ENCODE measurements around the gene SCP2. TPM values are rescaled to one million over a fixed set of nuclear protein-coding genes. Genes with fewer than 3 reads are reported as not detected.

The SCP2 gene
- total RNA-seq, 2 experiments from 2014 or later: 22.7 to 27.0 TPM

DNA sequence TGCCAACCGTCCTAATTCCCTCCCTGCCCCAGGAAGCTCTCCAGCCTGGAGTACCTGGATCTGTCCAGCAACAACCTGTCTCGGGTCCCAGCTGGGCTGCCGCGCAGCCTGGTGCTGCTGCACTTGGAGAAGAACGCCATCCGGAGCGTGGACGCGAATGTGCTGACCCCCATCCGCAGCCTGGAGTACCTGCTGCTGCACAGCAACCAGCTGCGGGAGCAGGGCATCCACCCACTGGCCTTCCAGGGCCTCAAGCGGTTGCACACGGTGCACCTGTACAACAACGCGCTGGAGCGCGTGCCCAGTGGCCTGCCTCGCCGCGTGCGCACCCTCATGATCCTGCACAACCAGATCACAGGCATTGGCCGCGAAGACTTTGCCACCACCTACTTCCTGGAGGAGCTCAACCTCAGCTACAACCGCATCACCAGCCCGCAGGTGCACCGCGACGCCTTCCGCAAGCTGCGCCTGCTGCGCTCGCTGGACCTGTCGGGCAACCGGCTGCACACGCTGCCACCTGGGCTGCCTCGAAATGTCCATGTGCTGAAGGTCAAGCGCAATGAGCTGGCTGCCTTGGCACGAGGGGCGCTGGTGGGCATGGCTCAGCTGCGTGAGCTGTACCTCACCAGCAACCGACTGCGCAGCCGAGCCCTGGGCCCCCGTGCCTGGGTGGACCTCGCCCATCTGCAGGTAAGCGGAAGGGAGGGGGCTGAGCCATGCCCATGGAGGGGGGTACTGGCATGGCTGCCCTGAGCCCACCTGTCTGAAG is 151.4 kb downstream of the SCP2 start:
- Mint-ChIP-seq H3K4me3 (no peak overlapping the region), H3K36me3 (ENCODE audit: low read depth) (no peaks in the 10 kb centered on the region), H3K4me1 (ENCODE audit: low read depth) (no peaks in the 10 kb centered on the region), H3K9me3 (no peaks in the 10 kb centered on the region), H3K27me3 (no peaks in the 10 kb centered on the region), H3K27ac (no peak overlapping the region)
- H3K36me3 ChIP-seq (ENCODE audit: insufficient read depth, low read length): no peaks in the 10 kb centered on the region
- H3K27me3 ChIP-seq (ENCODE audit: control insufficient read depth in 1 of 2, insufficient read depth in 2 of 2, low read length in 2 of 2): no peaks in the 10 kb centered on the region
- H3K4me3 ChIP-seq (ENCODE audit: low read length): no peak overlapping the region
- intact Hi-C loops (cut with DNase I, micrococcal nuclease): no loop called here
- DNase-seq (no peak), ATAC-seq (ENCODE audit: poor library complexity) (no peak)
- TF ChIP-seq, protein P1, sequence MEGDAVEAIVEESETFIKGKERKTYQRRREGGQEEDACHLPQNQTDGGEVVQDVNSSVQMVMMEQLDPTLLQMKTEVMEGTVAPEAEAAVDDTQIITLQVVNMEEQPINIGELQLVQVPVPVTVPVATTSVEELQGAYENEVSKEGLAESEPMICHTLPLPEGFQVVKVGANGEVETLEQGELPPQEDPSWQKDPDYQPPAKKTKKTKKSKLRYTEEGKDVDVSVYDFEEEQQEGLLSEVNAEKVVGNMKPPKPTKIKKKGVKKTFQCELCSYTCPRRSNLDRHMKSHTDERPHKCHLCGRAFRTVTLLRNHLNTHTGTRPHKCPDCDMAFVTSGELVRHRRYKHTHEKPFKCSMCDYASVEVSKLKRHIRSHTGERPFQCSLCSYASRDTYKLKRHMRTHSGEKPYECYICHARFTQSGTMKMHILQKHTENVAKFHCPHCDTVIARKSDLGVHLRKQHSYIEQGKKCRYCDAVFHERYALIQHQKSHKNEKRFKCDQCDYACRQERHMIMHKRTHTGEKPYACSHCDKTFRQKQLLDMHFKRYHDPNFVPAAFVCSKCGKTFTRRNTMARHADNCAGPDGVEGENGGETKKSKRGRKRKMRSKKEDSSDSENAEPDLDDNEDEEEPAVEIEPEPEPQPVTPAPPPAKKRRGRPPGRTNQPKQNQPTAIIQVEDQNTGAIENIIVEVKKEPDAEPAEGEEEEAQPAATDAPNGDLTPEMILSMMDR (IDR thresholded peaks at IDR 0.05): no peak
- peaks cover 0 to 10% of the 10 kb centered on the region in 2 experiments for H3K9me3 ChIP-seq (ENCODE audit: control insufficient read depth in 1 of 2, insufficient read depth in 1 of 2, low read length in 2 of 2)
- ChIA-PET POLR2A (no interaction called here), CTCF (no interaction called here)
- no peak overlapping the region for H3K27ac ChIP-seq (ENCODE audit: low read depth in 1 of 2, low read length in 2 of 2)
- H3K4me1 ChIP-seq (ENCODE audit: insufficient read depth, low read length): no peaks in the 10 kb centered on the region

DNA sequence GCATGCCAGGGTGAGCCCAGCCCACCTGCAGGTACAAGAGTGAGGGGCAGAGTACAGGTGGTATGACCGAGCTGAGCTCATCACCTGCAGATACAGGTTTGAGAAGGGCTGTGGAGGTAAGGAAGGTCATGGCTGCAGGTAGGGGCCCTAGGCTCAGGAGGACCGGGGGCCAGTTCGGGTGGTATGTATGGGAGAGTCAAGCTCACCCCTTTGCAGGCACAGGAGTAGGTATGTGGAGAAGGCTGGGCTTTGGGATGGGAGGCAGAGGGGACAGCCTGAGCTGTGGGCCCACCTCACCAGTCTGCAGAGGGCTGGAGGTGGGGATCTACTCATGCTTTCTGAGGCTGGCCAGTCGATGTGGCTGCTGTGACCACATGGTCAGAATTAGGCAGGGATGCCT is 152.2 kb downstream of the SCP2 start:
- ChIA-PET POLR2A (no interaction called here), CTCF (no interaction called here)
- H3K27ac ChIP-seq (ENCODE audit: low read depth in 1 of 2, low read length in 2 of 2): no peak overlapping the region
- no peaks in the 10 kb centered on the region for H3K27me3 ChIP-seq (ENCODE audit: control insufficient read depth in 1 of 2, insufficient read depth in 2 of 2, low read length in 2 of 2)
- H3K4me1 ChIP-seq (ENCODE audit: insufficient read depth, low read length): no peaks in the 10 kb centered on the region
- Mint-ChIP-seq H3K4me1 (ENCODE audit: low read depth) (no peaks in the 10 kb centered on the region), H3K36me3 (ENCODE audit: low read depth) (no peaks in the 10 kb centered on the region), H3K27ac (no peak overlapping the region), H3K9me3 (no peaks in the 10 kb centered on the region), H3K27me3 (no peaks in the 10 kb centered on the region), H3K4me3 (no peak overlapping the region)
- H3K36me3 ChIP-seq (ENCODE audit: insufficient read depth, low read length): no peaks in the 10 kb centered on the region
- ATAC-seq (ENCODE audit: poor library complexity): no peak
- TF ChIP-seq, protein P1 (IDR thresholded peaks at IDR 0.05): no peak
- no peak overlapping the region for H3K4me3 ChIP-seq (ENCODE audit: low read length)
- H3K9me3 ChIP-seq (ENCODE audit: control insufficient read depth in 1 of 2, insufficient read depth in 1 of 2, low read length in 2 of 2): peaks cover 0 to 10% of the 10 kb centered on the region in 2 experiments
- DNase-seq: no peak
- intact Hi-C loops (cut with DNase I, micrococcal nuclease): no loop called here

DNA sequence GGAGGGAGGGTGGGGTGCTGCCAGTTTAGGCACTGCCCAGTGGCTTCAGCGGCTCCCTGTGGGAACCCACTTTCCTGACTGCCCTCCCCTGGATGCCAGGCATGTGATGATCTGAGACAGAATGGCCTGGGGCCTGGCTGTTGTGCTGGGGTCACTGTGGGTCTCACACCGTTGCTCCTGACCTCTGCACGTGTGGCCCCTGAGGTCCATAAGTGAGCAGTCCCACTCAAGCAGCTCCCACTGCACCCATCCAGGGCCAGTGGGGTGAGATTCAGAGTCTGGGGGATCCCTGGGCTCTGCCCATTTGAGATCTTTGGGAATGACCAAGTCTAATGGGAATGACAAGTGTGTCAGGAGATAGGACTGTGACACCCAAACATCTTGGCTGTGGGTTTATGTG is 153.0 kb downstream of the SCP2 start:
- ATAC-seq (ENCODE audit: poor library complexity) (no peak), DNase-seq (no peak)
- ChIA-PET CTCF (no interaction called here), POLR2A (no interaction called here)
- Mint-ChIP-seq H3K4me1 (ENCODE audit: low read depth) (no peaks in the 10 kb centered on the region), H3K9me3 (no peaks in the 10 kb centered on the region), H3K27me3 (no peaks in the 10 kb centered on the region), H3K36me3 (ENCODE audit: low read depth) (no peaks in the 10 kb centered on the region), H3K4me3 (no peak overlapping the region), H3K27ac (no peak overlapping the region)
- Histone ChIP-seq H3K4me1 (ENCODE audit: insufficient read depth, low read length) (no peaks in the 10 kb centered on the region), H3K4me3 (ENCODE audit: low read length) (no peak overlapping the region), H3K27me3 (ENCODE audit: control insufficient read depth in 1 of 2, insufficient read depth in 2 of 2, low read length in 2 of 2) (no peaks in the 10 kb centered on the region), H3K9me3 (ENCODE audit: control insufficient read depth in 1 of 2, insufficient read depth in 1 of 2, low read length in 2 of 2) (peaks cover 0 to 10% of the 10 kb centered on the region in 2 experiments), H3K36me3 (ENCODE audit: insufficient read depth, low read length) (no peaks in the 10 kb centered on the region), H3K27ac (ENCODE audit: low read depth in 1 of 2, low read length in 2 of 2) (no peak overlapping the region)
- intact Hi-C loops (cut with DNase I, micrococcal nuclease): no loop called here
- TF ChIP-seq, protein P1 (IDR thresholded peaks at IDR 0.05): no peak

Measured in CD4-positive, alpha-beta T cell (primary cell).